Suprapubic skin (tissue), 4 donors: ENCODE measurements around the gene BST2. TPM values are rescaled to one million over a fixed set of nuclear protein-coding genes. Genes with fewer than 3 reads are reported as not detected.

Source experiments
- DNase-seq, 2 donors: peaks; one replicate each; pipeline ENCODE4 v3.0.0-alpha.2; 2019; ENCODE audit warnings: low spot score in 2 of 2
- H3K27ac ChIP-seq: fragments of 200-600 bp; sonication (generic); one replicate; pipeline ENCODE4 v1.5.1; 2019
- H3K27me3 ChIP-seq: fragments of 200-600 bp; sonication (generic); one replicate; pipeline ENCODE4 v1.5.1; 2019
- H3K36me3 ChIP-seq: fragments of 200-600 bp; sonication (generic); one replicate; pipeline ENCODE4 v1.5.1; 2019
- H3K4me1 ChIP-seq: fragments of 200-600 bp; sonication (generic); one replicate; pipeline ENCODE4 v1.5.1; 2019
- H3K4me3 ChIP-seq: fragments of 200-600 bp; sonication (generic); one replicate; pipeline ENCODE4 v1.5.1; 2019; ENCODE audit warnings: mild to moderate bottlenecking
- H3K9me3 ChIP-seq: fragments of 200-600 bp; sonication (generic); one replicate; pipeline ENCODE4 v1.5.1; 2019
- CTCF ChIP-seq, 2 donors: fragments of 200-600 bp in 1 of 2; fragments of 450-650 bp in 1 of 2; sonication (generic) in 1 of 2; IDR thresholded peaks; one replicate each; pipeline ENCODE4 v1.5.1; 2016 to 2019; ENCODE audit warnings: antibody characterized with exemption in 2 of 2, mild to moderate bottlenecking in 1 of 2, moderate library complexity in 1 of 2
- EP300 ChIP-seq: sonication (generic); formaldehyde crosslinking; IDR thresholded peaks from one replicate; pipeline ENCODE4 v1.6.1; 2017; ENCODE audit warnings: antibody characterized with exemption
- POLR2A ChIP-seq, 2 donors: fragments of 450-650 bp; IDR thresholded peaks; one replicate each; pipeline ENCODE4 v1.6.1; 2017; ENCODE audit warnings: antibody characterized with exemption in 2 of 2, mild to moderate bottlenecking in 2 of 2, moderate library complexity in 2 of 2
- POLR2AphosphoS5 ChIP-seq, 3 donors: sonication (generic); formaldehyde crosslinking; IDR thresholded peaks; one replicate each; pipeline ENCODE4 v1.6.1; 2017; ENCODE audit warnings: antibody characterized with exemption in 3 of 3
- WGBS: methylation state at CpG from one replicate; pipeline ENCODE4 v1.1.5; 2018; 5-methylcytosine and 5-hydroxymethylcytosine counted together
- total RNA-seq, 4 donors: library from RNA; depleted of rRNA; stranded (reverse); fragments of >200 nt; gene quantifications; one replicate each; pipeline ENCODE4 v1.1.0, GENCODE V29; 2016

The BST2 gene
- total RNA-seq, 4 donors from 2014 or later = 6.6 to 19.7 (median 10.5) TPM

DNA sequence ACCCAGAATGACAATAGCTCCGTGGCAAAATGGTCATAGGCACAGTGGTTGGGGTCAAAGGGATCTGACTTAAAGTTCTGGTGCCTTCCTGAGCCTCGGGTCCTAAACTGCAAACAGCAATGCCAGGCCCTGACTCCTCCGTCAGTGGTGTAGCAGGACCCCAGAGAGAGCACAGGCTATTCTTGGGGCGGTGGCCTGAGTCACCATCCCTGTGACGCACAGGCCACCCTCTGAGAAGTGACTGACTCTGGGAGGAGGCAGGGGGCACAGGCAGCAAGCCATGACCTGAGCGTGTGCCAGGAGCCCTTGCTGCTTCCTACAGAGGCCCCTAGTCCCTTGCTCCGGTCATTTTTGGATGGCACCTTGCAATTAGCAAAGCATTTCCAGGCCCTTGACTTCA is 47.0 kb downstream of the BST2 start:
- no peaks in the 10 kb centered on the region for H3K36me3 ChIP-seq
- H3K27me3 ChIP-seq = no peaks in the 10 kb centered on the region
- no peak for TF ChIP-seq POLR2AphosphoS5 (IDR thresholded peaks at IDR 0.05)
- no peak for TF ChIP-seq POLR2A (IDR thresholded peaks at IDR 0.05)
- TF ChIP-seq EP300 = no peak
- TF ChIP-seq CTCF (IDR thresholded peaks at IDR 0.05) = no peak
- H3K9me3 ChIP-seq = no peaks in the 10 kb centered on the region
- WGBS = 72% methylated on average over 6 of the region's 7 CpGs
- peak overlapping the region; percentile 69 for H3K27ac ChIP-seq
- DNase-seq = no peak
- no peak overlapping the region for H3K4me3 ChIP-seq
- H3K4me1 ChIP-seq = no peaks in the 10 kb centered on the region

GRCh38 chr19:17357724-17358123 is 47.7 kb downstream of the BST2 start:
- Histone ChIP-seq H3K36me3 (no peaks in the 10 kb centered on the region), H3K4me1 (no peaks in the 10 kb centered on the region), H3K9me3 (no peaks in the 10 kb centered on the region), H3K4me3 (no peak overlapping the region), H3K27me3 (no peaks in the 10 kb centered on the region), H3K27ac (peak overlapping the region; percentile 69)
- WGBS = 91% methylated on average over 10 of the region's 11 CpGs
- TF ChIP-seq POLR2A (IDR thresholded peaks at IDR 0.05) = no peak
- no peak for TF ChIP-seq POLR2AphosphoS5 (IDR thresholded peaks at IDR 0.05)
- TF ChIP-seq EP300 = no peak
- TF ChIP-seq CTCF (IDR thresholded peaks at IDR 0.05) = no peak
- DNase-seq = no peak

- no peak for TF ChIP-seq EP300
- TF ChIP-seq POLR2AphosphoS5 (IDR thresholded peaks at IDR 0.05) = no peak
- TF ChIP-seq CTCF (IDR thresholded peaks at IDR 0.05) = no peak
- TF ChIP-seq POLR2A (IDR thresholded peaks at IDR 0.05) = no peak
- no peak for DNase-seq
- Histone ChIP-seq H3K4me3 (no peak overlapping the region), H3K9me3 (no peaks in the 10 kb centered on the region), H3K27ac (peak overlapping the region; percentile 69), H3K36me3 (no peaks in the 10 kb centered on the region), H3K4me1 (no peaks in the 10 kb centered on the region), H3K27me3 (peaks cover 2% of the 10 kb centered on the region)
- 82% methylated on average over 7 of the region's 7 CpGs for WGBS
Observed at GRCh38 chr19:17357078-17357666, 48.3 kb downstream of the BST2 start.

GRCh38 chr19:17353386-17353785 is 52.0 kb downstream of the BST2 start:
- Histone ChIP-seq H3K27me3 (peaks cover 7% of the 10 kb centered on the region), H3K4me1 (peaks cover 13% of the 10 kb centered on the region), H3K9me3 (no peaks in the 10 kb centered on the region), H3K36me3 (no peaks in the 10 kb centered on the region), H3K4me3 (no peak overlapping the region), H3K27ac (no peak overlapping the region)
- 83% methylated on average over 8 of the region's 8 CpGs for WGBS
- DNase-seq = no peak
- TF ChIP-seq POLR2AphosphoS5 (IDR thresholded peaks at IDR 0.05) = no peak
- TF ChIP-seq CTCF (IDR thresholded peaks at IDR 0.05) = no peak
- no peak for TF ChIP-seq EP300
- TF ChIP-seq POLR2A (IDR thresholded peaks at IDR 0.05) = no peak

Other genes starting within 250 kb of the BST2 start
- 10 to 100 TPM; 17.3 to 25.2 (median 21.6) TPM for gene USE1, start 190.3 kb downstream of the BST2 start, total RNA-seq
- 1 to 10 TPM; 2.7 to 9.7 (median 4.8) TPM for gene OCEL1, start 179.4 kb downstream of the BST2 start, total RNA-seq
- 10 to 100 TPM; 25.8 to 79.3 (median 54.8) TPM for gene NR2F6, start 159.7 kb downstream of the BST2 start, total RNA-seq
- 1 to 10 TPM; 1.2 to 8.4 (median 2.1) TPM for gene USHBP1, start 140.9 kb downstream of the BST2 start, total RNA-seq
- gene BABAM1, start 138.2 kb downstream of the BST2 start, total RNA-seq = 10 to 100 TPM; 54.6 to 66.8 (median 63.7) TPM
- 1 to 10 TPM in 3 of 4 donors, under 1 TPM in 1; 0.30 to 2.5 (median 1.5) TPM for gene ANKLE1, start 123.7 kb downstream of the BST2 start, total RNA-seq
- gene ABHD8, start 102.2 kb downstream of the BST2 start, total RNA-seq = 10 to 100 TPM in 3 of 4 donors, 1 to 10 TPM in 1; 9.7 to 15.7 (median 13.6) TPM
- 10 to 100 TPM; 42.7 to 89.5 (median 73.1) TPM for gene MRPL34, start 99.8 kb downstream of the BST2 start, total RNA-seq
- gene DDA1, start 96.1 kb downstream of the BST2 start, total RNA-seq = 10 to 100 TPM; 17.9 to 35.2 (median 22.8) TPM
- 10 to 100 TPM; 29.9 to 47.1 (median 37.1) TPM for gene ANO8, start 70.8 kb downstream of the BST2 start, total RNA-seq
- 10 to 100 TPM; 18.7 to 29.0 (median 25.2) TPM for gene GTPBP3, start 68.1 kb downstream of the BST2 start, total RNA-seq
- 10 to 100 TPM; 25.5 to 83.1 (median 26.6) TPM for gene PLVAP, start 28.3 kb downstream of the BST2 start, total RNA-seq
- gene CCDC194, start 11.4 kb downstream of the BST2 start, total RNA-seq = not detected
- 10 to 100 TPM; 44.2 to 71.3 (median 60.5) TPM for gene MVB12A, start 14.4 kb upstream of the BST2 start, total RNA-seq
- 1 to 10 TPM in 1 of 4 donors, under 1 TPM in 2, not detected in 1; 0.39 to 1.2 (median 0.68) TPM for gene TMEM221, start 43.0 kb upstream of the BST2 start, total RNA-seq
- gene NXNL1, start 55.3 kb upstream of the BST2 start, total RNA-seq = not detected
- 10 to 100 TPM; 25.3 to 53.4 (median 39.5) TPM for gene SLC27A1, start 64.9 kb upstream of the BST2 start, total RNA-seq
- 100 to 1,000 TPM in 1 of 4 donors, 10 to 100 TPM in 3; 58.0 to 108 (median 92.9) TPM for gene PGLS, start 106.0 kb upstream of the BST2 start, total RNA-seq
- 10 to 100 TPM; 52.4 to 83.8 (median 60.7) TPM for gene COLGALT1, start 150.0 kb upstream of the BST2 start, total RNA-seq